HepG2 (cell line): ENCODE results near the gene PDE4D. TPM values are rescaled to one million over a fixed set of nuclear protein-coding genes. Genes with fewer than 3 reads are reported as not detected.

Experiments used
- CAMTA2 ChIP-seq: sonication (generic); formaldehyde crosslinking; IDR thresholded peaks from 2 replicates; pipeline ENCODE4 v1.4.0; 2020; ENCODE audit warnings: mild to moderate bottlenecking, missing genetic modification reagents, borderline replicate concordance
- CCDC6 ChIP-seq: sonication (generic); formaldehyde crosslinking; IDR thresholded peaks from 2 replicates; pipeline ENCODE4 v1.8.1; 2022; ENCODE audit warnings: mild to moderate bottlenecking, missing genetic modification reagents, moderate library complexity
- CEBPB ChIP-seq: IDR thresholded peaks from 2 replicates; pipeline ENCODE4 v1.6.1; 2011; ENCODE audit warnings: low read depth, low read length, improper control_type of control experiment, borderline replicate concordance
- DMTF1 ChIP-seq: sonication (generic); formaldehyde crosslinking; IDR thresholded peaks from 2 replicates; pipeline ENCODE4 v1.4.0; 2020; ENCODE audit warnings: mild to moderate bottlenecking, missing genetic modification reagents
- DPF2 ChIP-seq: sonication (generic); formaldehyde crosslinking; IDR thresholded peaks from 2 replicates; pipeline ENCODE4 v1.4.0; 2020; ENCODE audit warnings: mild to moderate bottlenecking, low read depth, missing genetic modification reagents, borderline replicate concordance
- ERF ChIP-seq: IDR thresholded peaks from 2 replicates; pipeline ENCODE4 v1.6.1; 2018; ENCODE audit warnings: missing biosample characterization, missing genetic modification reagents
- HOXA3 ChIP-seq: sonication (generic); formaldehyde crosslinking; IDR thresholded peaks from 2 replicates; pipeline ENCODE4 v1.5.0; 2020; ENCODE audit warnings: missing genetic modification reagents
- KLF13 ChIP-seq: sonication (generic); formaldehyde crosslinking; IDR thresholded peaks from 2 replicates; pipeline ENCODE4 v1.4.0; 2020; ENCODE audit warnings: mild to moderate bottlenecking, missing genetic modification reagents
- MAZ ChIP-seq, 2 experiments: sonication (generic) in 1 of 2; formaldehyde crosslinking in 1 of 2; IDR thresholded peaks; 2 replicates each; pipeline versions ENCODE4 v1.5.0 to v1.6.1; 2012 to 2020; ENCODE audit warnings: low read depth in 2 of 2, mild to moderate bottlenecking in 2 of 2, borderline replicate concordance in 1 of 2, improper control_type of control experiment in 1 of 2, low read length in 1 of 2, missing genetic modification reagents in 1 of 2, moderate library complexity in 1 of 2
- PATZ1 ChIP-seq: sonication (generic); formaldehyde crosslinking; IDR thresholded peaks from 2 replicates; pipeline ENCODE4 v1.4.0; 2020; ENCODE audit warnings: missing genetic modification reagents
- PCBP1 ChIP-seq: fragments of 200-400 bp; formaldehyde crosslinking; IDR thresholded peaks from 2 replicates; pipeline ENCODE4 v1.6.1; 2017; ENCODE audit warnings: mild to moderate bottlenecking, low read depth, low read length, borderline replicate concordance
- RARA ChIP-seq: IDR thresholded peaks from 2 replicates; pipeline ENCODE4 v1.6.1; 2016; ENCODE audit warnings: missing genetic modification reagents, missing compliant biosample characterization
- SNAPC2 ChIP-seq: sonication (generic); formaldehyde crosslinking; IDR thresholded peaks from 2 replicates; pipeline ENCODE4 v1.8.1; 2022; ENCODE audit warnings: mild to moderate bottlenecking, missing genetic modification reagents
- TSC22D2 ChIP-seq: sonication (generic); formaldehyde crosslinking; IDR thresholded peaks from 2 replicates; pipeline ENCODE4 v1.5.1; 2020; ENCODE audit warnings: missing genetic modification reagents, mild to moderate bottlenecking, borderline replicate concordance
- ZBTB38 ChIP-seq: sonication (generic); formaldehyde crosslinking; IDR thresholded peaks from 2 replicates; pipeline ENCODE4 v1.5.1; 2020; ENCODE audit warnings: mild to moderate bottlenecking, missing genetic modification reagents
- ZBTB8A ChIP-seq: sonication (generic); formaldehyde crosslinking; IDR thresholded peaks from 2 replicates; pipeline ENCODE4 v1.4.0; 2020; ENCODE audit warnings: mild to moderate bottlenecking, low read depth, missing genetic modification reagents, borderline replicate concordance
- ZNF180 ChIP-seq: sonication (generic); formaldehyde crosslinking; IDR thresholded peaks from 2 replicates; pipeline ENCODE4 v1.4.0; 2020; ENCODE audit warnings: low read depth, missing genetic modification reagents, borderline replicate concordance
- ZNF205 ChIP-seq: IDR thresholded peaks from 2 replicates; pipeline ENCODE4 v1.6.1; 2018; ENCODE audit warnings: missing biosample characterization, missing genetic modification reagents
- ZNF296 ChIP-seq: sonication (generic); formaldehyde crosslinking; conservative IDR thresholded peaks from 2 replicates; pipeline ENCODE4 v1.5.0; 2020; ENCODE audit warnings: mild to moderate bottlenecking, missing genetic modification reagents
- ZNF354B ChIP-seq: sonication (generic); formaldehyde crosslinking; IDR thresholded peaks from 2 replicates; pipeline ENCODE4 v1.8.0; 2022; ENCODE audit warnings: mild to moderate bottlenecking, missing genetic modification reagents
- ZNF607 ChIP-seq: sonication (generic); formaldehyde crosslinking; IDR thresholded peaks from 2 replicates; pipeline ENCODE4 v1.5.1; 2020; ENCODE audit warnings: missing genetic modification reagents, mild to moderate bottlenecking, borderline replicate concordance
- ZSCAN9 ChIP-seq: IDR thresholded peaks from 2 replicates; pipeline ENCODE4 v1.6.1; 2016; ENCODE audit warnings: borderline replicate concordance
- polyA plus RNA-seq, 8 experiments: library from polyadenylated mRNA; depleted of rRNA in 3 of 8; stranded (reverse) in 7 of 8; unstranded in 1 of 8; fragments of >200 nt; fragmentation: Illumina TruSeq in 4 of 8; extraction: Trizol in 4 of 8; gene quantifications; 2 replicates each; pipeline versions ENCODE4 v1.2.1 to v1.2.3, GENCODE V29; 2011 to 2016; ENCODE audit warnings: low read depth in 4 of 8, missing spikeins in 1 of 8, mixed read lengths in 1 of 8; ENCODE audit not compliant: insufficient read depth in 1 of 8
- total RNA-seq, 5 experiments: library from RNA; depleted of rRNA; stranded (reverse); fragments of >200 nt; fragmentation: Illumina TruSeq; extraction: Trizol; gene quantifications; 2 replicates each; pipeline ENCODE4 v1.2.3, GENCODE V29; 2016; ENCODE audit warnings: low read depth in 1 of 5
- TF ChIP-seq, protein P1 (sequence below): IDR thresholded peaks from 2 replicates; pipeline ENCODE4 v1.6.1; 2012; ENCODE audit warnings: low read depth, low read length, improper control_type of control experiment

Gene PDE4D
- total and polyA plus RNA-seq, 2 of the 13 experiments (the other 11 are each of a cell fraction or from before 2014, with no cell fraction given) = 7.0 to 12.2 TPM

DNA sequence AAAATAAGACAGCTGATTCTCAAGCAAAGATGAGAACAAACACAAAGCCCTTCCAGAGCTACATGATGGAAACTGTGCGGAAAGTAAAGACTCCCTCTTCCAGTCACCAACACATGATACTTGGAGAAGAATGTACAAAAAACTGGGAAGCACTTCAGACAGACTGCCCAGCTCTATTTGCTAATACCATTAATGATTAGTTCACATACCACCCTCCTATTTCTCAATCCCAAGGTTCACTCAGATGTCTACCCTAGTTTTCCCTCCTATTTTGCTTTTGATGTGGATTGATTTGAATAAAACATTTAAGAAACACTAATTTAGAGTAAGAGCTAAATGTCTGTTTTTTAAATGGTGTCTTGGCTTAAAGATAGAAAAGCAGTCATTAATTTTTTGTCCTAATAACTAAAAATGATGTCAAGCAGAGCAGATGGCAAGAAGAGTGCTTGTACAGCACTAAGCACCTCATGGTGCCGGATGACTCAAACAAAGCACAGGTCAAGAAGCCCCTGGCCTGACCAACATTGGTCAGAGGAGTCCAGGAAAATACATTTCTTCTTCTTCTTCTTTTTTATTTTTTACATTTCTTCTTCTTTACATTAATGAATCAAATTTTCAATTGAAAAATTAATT, 639.4 kb downstream of the PDE4D start (continued):
- no peak for TF ChIP-seq SNAPC2 (CRISPR knock-in tag)
- no peak for TF ChIP-seq ZNF180 (CRISPR knock-in tag)
- no peak for TF ChIP-seq PCBP1
- no peak for TF ChIP-seq CCDC6 (CRISPR knock-in tag)
- no peak for TF ChIP-seq CAMTA2 (CRISPR knock-in tag)
- no peak for TF ChIP-seq DPF2
- no peak for TF ChIP-seq KLF13 (CRISPR knock-in tag)
- no peak for TF ChIP-seq ERF
- TF ChIP-seq ZNF354B (CRISPR knock-in tag) = no peak
- TF ChIP-seq ZBTB38 (CRISPR knock-in tag) = no peak
- 0 out of 2 replicates have a peak, but pooled peaks have one; percentile 35 for TF ChIP-seq ZNF205 (CRISPR knock-in tag)
- no peak for TF ChIP-seq TSC22D2
- TF ChIP-seq ZBTB8A (CRISPR knock-in tag) = no peak
- TF ChIP-seq ZSCAN9 = no peak
- TF ChIP-seq MAZ (IDR thresholded peaks at IDR 0.05; ENCODE audit: borderline replicate concordance, low read depth, low read length) = no peak
- TF ChIP-seq MAZ (CRISPR knock-in tag; IDR thresholded peaks at IDR 0.05; ENCODE audit: low read depth) = no peak
- TF ChIP-seq, protein P1, sequence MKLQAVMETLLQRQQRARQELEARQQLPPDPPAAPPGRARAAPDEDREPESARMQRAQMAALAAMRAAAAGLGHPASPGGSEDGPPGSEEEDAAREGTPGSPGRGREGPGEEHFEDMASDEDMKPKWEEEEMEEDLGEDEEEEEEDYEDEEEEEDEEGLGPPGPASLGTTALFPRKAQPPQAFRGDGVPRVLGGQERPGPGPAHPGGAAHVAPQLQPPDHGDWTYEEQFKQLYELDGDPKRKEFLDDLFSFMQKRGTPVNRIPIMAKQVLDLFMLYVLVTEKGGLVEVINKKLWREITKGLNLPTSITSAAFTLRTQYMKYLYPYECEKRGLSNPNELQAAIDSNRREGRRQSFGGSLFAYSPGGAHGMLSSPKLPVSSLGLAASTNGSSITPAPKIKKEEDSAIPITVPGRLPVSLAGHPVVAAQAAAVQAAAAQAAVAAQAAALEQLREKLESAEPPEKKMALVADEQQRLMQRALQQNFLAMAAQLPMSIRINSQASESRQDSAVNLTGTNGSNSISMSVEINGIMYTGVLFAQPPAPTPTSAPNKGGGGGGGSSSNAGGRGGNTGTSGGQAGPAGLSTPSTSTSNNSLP = peak; percentile 47; the same call in 1 of the 2 replicates
- TF ChIP-seq ZNF607 (CRISPR knock-in tag) = no peak
- TF ChIP-seq CEBPB = peak; percentile 70; the same call in 1 of the 2 replicates
- TF ChIP-seq HOXA3 (CRISPR knock-in tag) = no peak
- TF ChIP-seq RARA (CRISPR knock-in tag) = no peak
- TF ChIP-seq PATZ1 (CRISPR knock-in tag) = no peak
- no peak for TF ChIP-seq ZNF296 (CRISPR knock-in tag)
- TF ChIP-seq DMTF1 (CRISPR knock-in tag) = no peak
